GM18520 (cell line): Measurements from ENCODE around the gene PAEP.
"Not testable (repeated sequence)": the region's sequence is repeated elsewhere in the genome, so short reads cannot be mapped to it uniquely, and the experiment has no call there.

Experiments used
- ATAC-seq: cut with Tn5 transposase; IDR thresholded peaks from one replicate; pipeline ENCODE4 v1.9.1; 2021; ENCODE audit not compliant: unreplicated experiment

PAEP gene

GRCh38 chr9:135549478-135550343, 11.8 kb upstream of the PAEP start:
- not testable (repeated sequence) for ATAC-seq

GRCh38 chr9:135550344-135550918, 11.1 kb upstream of the PAEP start:
- ATAC-seq: no peak

GRCh38 chr9:135551031-135551430, 10.5 kb upstream of the PAEP start:
- ATAC-seq: no peak

GRCh38 chr9:135551456-135551855, 10.1 kb upstream of the PAEP start:
- no peak for ATAC-seq

- ATAC-seq: no peak
Measured at GRCh38 chr9:135552021-135552697, 9.4 kb upstream of the PAEP start.

- ATAC-seq: no peak
Measured at GRCh38 chr9:135552698-135553171, 8.8 kb upstream of the PAEP start.

- no peak for ATAC-seq
Measured at GRCh38 chr9:135554718-135555117, 6.8 kb upstream of the PAEP start.

GRCh38 chr9:135555203-135555602, 6.4 kb upstream of the PAEP start:
- ATAC-seq: no peak

GRCh38 chr9:135555910-135556309, 5.6 kb upstream of the PAEP start:
- ATAC-seq: no peak

- ATAC-seq: no peak
Measured at GRCh38 chr9:135559606-135560005, 1.9 kb upstream of the PAEP start.

GRCh38 chr9:135562235-135562745, 734 bp downstream of the PAEP start:
- ATAC-seq: no peak

GRCh38 chr9:135563039-135563476, 1.5 kb downstream of the PAEP start:
- ATAC-seq: no peak

- no peak for ATAC-seq
Measured at GRCh38 chr9:135563858-135564257, 2.3 kb downstream of the PAEP start.

GRCh38 chr9:135565141-135565628, 3.6 kb downstream of the PAEP start:
- no peak for ATAC-seq

GRCh38 chr9:135565636-135566035, 4.1 kb downstream of the PAEP start:
- ATAC-seq: no peak

GRCh38 chr9:135566552-135566951, 5.0 kb downstream of the PAEP start:
- no peak for ATAC-seq

- ATAC-seq: no peak
Measured at GRCh38 chr9:135567311-135567710, 5.8 kb downstream of the PAEP start.

- no peak for ATAC-seq
Measured at GRCh38 chr9:135568026-135568425, 6.5 kb downstream of the PAEP start.

GRCh38 chr9:135570456-135570855, 8.9 kb downstream of the PAEP start:
- no peak for ATAC-seq

- no peak for ATAC-seq
Measured at GRCh38 chr9:135572233-135572632, 10.7 kb downstream of the PAEP start.

- no peak for ATAC-seq
Measured at GRCh38 chr9:135573124-135573523, 11.6 kb downstream of the PAEP start.
